Dedifferentiated amniotic fluid mesenchymal stem cell (primary cell): ENCODE data around the gene THOC5.
"Not testable (repeated sequence)": the region's sequence is repeated elsewhere in the genome, so short reads cannot be mapped to it uniquely, and the experiment has no call there.

Source experiments
- DNase-seq: peaks from one replicate; pipeline ENCODE4 v3.0.0-alpha.2; 2016; ENCODE audit errors: extremely low spot score

THOC5 gene

DNA sequence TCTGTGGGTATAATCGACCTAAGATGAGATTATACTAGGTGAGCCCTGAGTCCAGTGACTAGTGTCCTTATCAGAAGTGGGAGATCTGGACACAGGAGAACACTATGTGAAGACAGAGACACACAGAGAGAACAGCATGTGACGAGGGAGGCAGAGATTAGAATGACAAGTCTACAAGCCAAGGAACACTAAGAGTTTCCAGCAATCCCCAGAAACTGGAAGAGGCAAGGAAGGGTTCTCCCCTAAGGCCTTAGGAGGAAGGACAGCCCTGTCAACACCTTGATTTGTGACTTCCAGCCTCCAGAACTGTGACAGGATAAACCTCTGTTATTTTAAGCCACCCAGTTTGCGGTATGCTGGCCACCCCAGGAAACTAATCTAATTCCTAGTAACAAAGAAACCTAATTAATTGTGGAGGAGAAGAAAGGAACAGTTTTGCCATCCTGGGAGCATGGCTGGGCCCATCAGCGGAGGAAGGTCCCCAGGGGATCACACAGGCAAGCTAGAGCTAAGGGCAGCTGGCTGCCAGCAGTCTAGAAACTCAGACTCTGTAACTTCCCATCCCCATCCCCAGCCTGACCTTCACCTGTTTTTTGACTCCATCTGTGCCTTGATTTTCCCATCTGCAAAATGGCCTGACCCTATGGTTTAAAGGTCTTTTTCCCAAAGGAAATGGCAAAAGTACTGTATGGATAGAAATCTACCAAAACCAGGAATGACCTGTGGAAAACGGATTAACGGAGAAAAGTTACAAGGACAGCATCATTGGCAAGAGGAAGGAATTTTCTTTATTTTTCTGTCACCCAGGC lies 10.3 kb upstream of the THOC5 start:
- no peak for DNase-seq

- DNase-seq, result no peak
Measured at GRCh38 chr22:29559853-29560252, 6.3 kb upstream of the THOC5 start.

- no peak for DNase-seq
Measured at GRCh38 chr22:29559030-29559429, 5.5 kb upstream of the THOC5 start.

DNA sequence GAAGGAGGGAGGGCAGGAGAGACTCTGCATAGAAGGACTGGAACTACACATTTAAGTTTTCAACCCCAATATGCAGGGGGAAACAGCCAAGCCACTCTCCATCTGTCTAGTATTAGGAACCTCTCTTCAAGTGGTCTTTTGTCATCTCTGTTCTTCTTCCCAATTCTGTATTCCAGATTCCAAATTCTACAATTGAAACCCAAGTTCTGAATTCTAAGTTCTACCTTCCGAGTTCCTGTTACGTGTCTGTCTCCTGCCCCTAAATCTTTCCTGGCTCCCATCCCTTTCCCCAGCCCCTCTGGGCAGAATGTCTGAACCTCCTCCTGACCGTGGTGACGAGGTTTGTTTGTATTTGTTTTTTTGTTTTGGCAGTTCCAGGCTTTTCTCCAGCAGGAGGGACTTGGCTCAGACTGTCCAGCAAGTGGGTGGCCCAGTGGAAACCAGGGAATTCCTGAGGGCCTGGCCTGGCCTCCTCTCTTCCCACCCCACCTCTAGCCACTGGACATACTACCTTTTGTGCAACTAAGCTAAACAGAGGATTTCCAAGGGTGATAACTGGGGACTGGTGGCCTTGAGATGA lies 1.6 kb upstream of the THOC5 start:
- no peak for DNase-seq

DNA sequence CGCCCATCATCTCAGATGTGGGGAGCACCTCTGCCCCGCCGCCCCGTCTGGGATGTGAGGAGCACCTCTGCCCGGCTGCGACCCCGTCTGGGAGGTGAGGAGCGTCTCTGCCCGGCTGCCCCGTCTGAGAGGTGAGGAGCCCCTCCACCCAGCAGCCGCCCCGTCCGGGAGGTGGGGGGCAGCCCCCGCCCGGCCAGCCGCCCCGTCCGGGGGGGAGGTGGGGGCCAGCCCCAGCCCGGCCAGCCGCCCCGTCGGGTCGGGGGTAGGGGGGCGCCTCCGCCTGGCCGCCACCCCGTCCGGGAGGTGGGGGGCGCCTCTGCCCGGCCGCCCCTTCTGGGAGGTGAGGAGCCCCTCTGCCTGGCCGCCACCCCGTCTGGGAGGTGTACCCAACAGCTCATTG lies 1.2 kb downstream of the THOC5 start:
- DNase-seq, result not testable (repeated sequence)

GRCh38 chr22:29550005-29550404 lies 3.6 kb downstream of the THOC5 start:
- DNase-seq, result no peak

- not testable (repeated sequence) for DNase-seq
Measured at GRCh38 chr22:29545045-29545444, 8.5 kb downstream of the THOC5 start.

- DNase-seq, result peak; percentile 4
Measured at GRCh38 chr22:29541845-29542244, 11.7 kb downstream of the THOC5 start.

GRCh38 chr22:29539105-29539504 lies 14.5 kb downstream of the THOC5 start:
- DNase-seq, result no peak

DNA sequence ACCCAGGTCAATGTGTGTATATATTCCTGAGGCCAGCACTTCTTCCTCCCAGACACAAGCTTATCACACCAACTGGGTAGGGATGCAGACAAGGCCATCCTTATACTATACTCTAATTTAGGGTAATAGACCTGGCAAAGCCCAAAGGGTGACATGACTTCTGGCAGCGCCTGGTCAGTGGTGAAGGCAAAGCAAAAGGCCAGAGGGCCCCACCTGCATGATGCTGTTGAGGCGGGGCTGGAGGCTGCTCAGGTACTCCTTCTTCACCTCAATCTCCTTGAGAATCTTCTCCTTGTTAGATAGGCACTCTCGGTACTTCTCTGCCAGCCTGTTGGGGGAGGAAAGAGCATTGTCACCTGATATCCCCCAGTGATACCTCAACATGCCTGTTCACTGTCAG lies 17.1 kb downstream of the THOC5 start:
- no peak for DNase-seq

GRCh38 chr22:29531419-29531818 lies 22.1 kb downstream of the THOC5 start:
- no peak for DNase-seq

- no peak for DNase-seq
Measured at GRCh38 chr22:29530716-29531115, 22.8 kb downstream of the THOC5 start.

GRCh38 chr22:29528144-29528543 lies 25.4 kb downstream of the THOC5 start:
- DNase-seq, result no peak

GRCh38 chr22:29524442-29525191 lies 28.9 kb downstream of the THOC5 start:
- no peak for DNase-seq

GRCh38 chr22:29523761-29524160 lies 29.8 kb downstream of the THOC5 start:
- no peak for DNase-seq

DNA sequence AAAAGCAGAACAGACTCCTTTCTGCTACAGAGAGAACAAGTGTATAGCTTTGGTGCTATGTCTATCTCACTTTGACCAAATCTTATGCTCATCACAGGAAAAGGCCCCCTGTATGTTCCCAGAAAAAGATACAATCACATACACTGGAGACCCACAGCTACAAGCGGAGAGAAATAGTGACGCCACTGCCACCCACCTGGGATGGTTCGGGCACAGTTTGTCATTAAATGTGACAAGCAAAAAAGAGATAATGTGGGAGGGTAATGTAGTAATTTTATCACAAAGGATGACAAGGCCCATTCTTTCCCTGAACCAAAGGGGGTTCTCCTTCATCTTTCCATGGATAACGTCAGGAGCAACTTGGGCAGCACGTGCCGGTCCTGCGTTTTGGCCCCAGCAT lies 32.0 kb downstream of the THOC5 start:
- no peak for DNase-seq

DNA sequence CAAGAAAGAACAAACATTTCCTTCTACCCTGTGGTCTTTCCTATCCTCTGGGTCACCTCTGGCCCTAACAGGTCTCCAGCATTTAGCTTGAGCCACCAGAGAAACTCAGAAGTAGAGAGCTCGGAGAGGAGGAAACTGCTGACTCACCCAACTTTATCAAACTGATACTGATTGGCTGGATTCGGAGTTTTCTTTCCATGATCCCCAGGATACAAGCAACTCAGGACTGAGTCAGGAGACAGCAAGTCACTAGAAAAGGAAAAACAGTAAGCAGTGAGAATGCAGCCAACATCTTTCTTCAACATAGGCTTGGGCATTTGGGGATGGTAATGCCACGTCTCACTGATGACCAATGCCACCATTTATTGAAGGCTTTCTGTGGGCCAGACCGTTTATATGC lies 32.7 kb downstream of the THOC5 start:
- DNase-seq, result peak; percentile 73

DNA sequence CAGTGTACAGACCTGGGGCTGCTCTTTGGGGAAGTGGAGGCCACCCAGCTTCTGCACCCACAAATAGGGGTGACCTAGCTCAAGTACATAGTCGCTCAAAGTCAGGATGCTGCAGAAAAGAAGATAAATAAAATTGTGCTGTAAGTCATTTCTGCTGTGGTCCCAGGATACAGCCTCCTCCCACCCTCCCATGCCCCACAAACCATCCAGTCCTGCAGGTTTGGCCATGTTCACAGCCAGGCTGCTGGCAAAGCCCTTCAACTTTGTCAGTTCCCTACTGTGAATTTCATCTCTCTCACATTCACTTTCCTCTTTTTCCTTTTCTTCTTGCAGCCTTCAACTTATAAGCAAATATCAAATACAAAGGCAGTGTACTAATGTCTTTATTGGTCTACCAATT lies 33.6 kb downstream of the THOC5 start:
- no peak for DNase-seq

- no peak for DNase-seq
Measured at GRCh38 chr22:29518427-29518826, 35.1 kb downstream of the THOC5 start.

GRCh38 chr22:29517215-29517908 lies 36.2 kb downstream of the THOC5 start:
- DNase-seq, result no peak

DNA sequence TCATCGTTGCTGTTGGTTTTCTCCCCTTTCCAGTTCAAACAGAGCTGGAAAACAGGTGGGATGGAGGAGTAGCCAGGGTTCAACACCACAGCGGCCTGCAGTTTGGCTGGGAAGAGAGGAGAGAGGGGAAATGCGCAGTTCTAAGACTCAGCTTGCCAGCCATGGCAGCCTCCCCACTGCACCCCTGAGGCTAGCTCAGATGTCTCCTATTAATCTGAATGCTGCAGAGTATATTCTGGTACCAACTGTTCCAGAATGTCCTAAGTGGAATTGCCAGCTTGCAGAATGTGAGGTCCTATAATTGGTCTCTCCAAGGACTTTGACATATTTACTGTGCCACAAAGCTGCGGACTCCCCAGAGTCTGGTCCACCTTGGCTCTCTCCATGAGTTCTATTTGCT lies 41.5 kb downstream of the THOC5 start:
- DNase-seq, result no peak

DNA sequence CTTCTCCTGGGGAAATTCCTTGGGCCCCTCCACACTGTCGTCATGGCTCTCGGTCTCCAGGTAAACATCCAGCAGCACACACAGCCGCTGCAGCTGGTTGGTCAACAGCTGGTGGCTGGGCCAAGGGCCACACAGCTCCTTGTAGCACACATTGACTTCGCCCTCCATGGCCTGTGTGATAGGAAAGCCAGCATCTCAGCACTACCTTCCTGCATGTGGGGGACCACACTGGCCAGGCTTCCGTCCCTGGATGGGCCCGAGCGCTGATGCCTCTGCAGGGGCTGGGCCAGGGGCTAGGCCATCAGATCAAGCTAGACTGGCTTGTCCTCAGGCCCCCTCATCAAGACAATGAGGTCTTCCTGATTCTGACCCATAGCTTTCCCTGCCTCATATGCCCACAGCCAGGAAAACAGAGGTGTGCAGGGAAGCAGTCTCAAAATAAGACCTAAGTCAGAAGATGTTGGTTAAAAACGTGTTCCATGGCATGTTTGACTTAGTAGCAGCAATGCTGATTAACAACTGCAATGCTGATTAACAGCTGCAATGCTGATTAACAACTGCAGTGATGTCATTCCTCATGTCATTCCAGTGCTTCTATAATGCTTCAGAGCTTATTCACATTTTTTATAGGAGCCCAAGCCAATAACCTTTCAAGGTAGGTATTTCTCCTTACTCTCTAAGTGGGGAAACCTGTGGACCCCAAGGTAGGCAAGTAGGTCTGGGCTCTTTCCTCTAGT lies 42.3 kb downstream of the THOC5 start:
- no peak for DNase-seq
